Measurements from ENCODE around the gene ID2.

The ID2 gene

GRCh38 chr2:8709611-8710010 lies 27.8 kb downstream of the ID2 start:
- no peak for TF ChIP-seq CTCF (conservative IDR thresholded peaks at IDR 0.05)
- H3K27ac ChIP-seq, result no peak overlapping the region

- no peak overlapping the region for H3K27ac ChIP-seq
- no peak for TF ChIP-seq CTCF (conservative IDR thresholded peaks at IDR 0.05)
Measured at GRCh38 chr2:8710951-8711350, 29.1 kb downstream of the ID2 start.

- TF ChIP-seq CTCF (conservative IDR thresholded peaks at IDR 0.05), result no peak
- no peak overlapping the region for H3K27ac ChIP-seq
Measured at GRCh38 chr2:8714283-8714682, 32.4 kb downstream of the ID2 start.

GRCh38 chr2:8714971-8715370 lies 33.1 kb downstream of the ID2 start:
- TF ChIP-seq CTCF (conservative IDR thresholded peaks at IDR 0.05), result no peak
- no peak overlapping the region for H3K27ac ChIP-seq

GRCh38 chr2:8719528-8719927 lies 37.7 kb downstream of the ID2 start:
- H3K27ac ChIP-seq, result no peak overlapping the region
- TF ChIP-seq CTCF (conservative IDR thresholded peaks at IDR 0.05), result no peak

- no peak for TF ChIP-seq CTCF (conservative IDR thresholded peaks at IDR 0.05)
- no peak overlapping the region for H3K27ac ChIP-seq
Measured at GRCh38 chr2:8720741-8721140, 38.9 kb downstream of the ID2 start.

- TF ChIP-seq CTCF (conservative IDR thresholded peaks at IDR 0.05), result no peak
- H3K27ac ChIP-seq, result no peak overlapping the region
Measured at GRCh38 chr2:8721410-8721809, 39.6 kb downstream of the ID2 start.

GRCh38 chr2:8722986-8723385 lies 41.1 kb downstream of the ID2 start:
- no peak for TF ChIP-seq CTCF (conservative IDR thresholded peaks at IDR 0.05)
- no peak overlapping the region for H3K27ac ChIP-seq

Measured in VCaP (cell line).